Embryonic facial prominence (tissue), 1 donor: ENCODE data around the gene PLXNA2.

ENCODE experiments used
- DNase-seq: peaks from one replicate; pipeline ENCODE4 v3.0.0-alpha.2; 2016; ENCODE audit errors: extremely low spot score

The PLXNA2 gene

GRCh38 chr1:207995576-207995975 lies 248.6 kb downstream of the PLXNA2 start:
- no peak for DNase-seq

- DNase-seq: no peak
Measured at GRCh38 chr1:207993477-207994445, 250.4 kb downstream of the PLXNA2 start.

GRCh38 chr1:207992677-207993236 lies 251.4 kb downstream of the PLXNA2 start:
- DNase-seq: no peak

- DNase-seq: no peak
Measured at GRCh38 chr1:207991583-207992026, 252.6 kb downstream of the PLXNA2 start.

GRCh38 chr1:207990876-207991582 lies 253.2 kb downstream of the PLXNA2 start:
- DNase-seq: no peak

GRCh38 chr1:207990455-207990854 lies 253.7 kb downstream of the PLXNA2 start:
- no peak for DNase-seq

- no peak for DNase-seq
Measured at GRCh38 chr1:207988326-207989165, 255.6 kb downstream of the PLXNA2 start.

- DNase-seq: no peak
Measured at GRCh38 chr1:207987164-207987563, 257.0 kb downstream of the PLXNA2 start.

GRCh38 chr1:207985996-207986395 lies 258.2 kb downstream of the PLXNA2 start:
- no peak for DNase-seq

GRCh38 chr1:207984831-207985572 lies 259.2 kb downstream of the PLXNA2 start:
- no peak for DNase-seq

- no peak for DNase-seq
Measured at GRCh38 chr1:207983044-207983635, 261.0 kb downstream of the PLXNA2 start.

- no peak for DNase-seq
Measured at GRCh38 chr1:207981976-207982375, 262.2 kb downstream of the PLXNA2 start.

GRCh38 chr1:207978441-207978840 lies 265.7 kb downstream of the PLXNA2 start:
- DNase-seq: no peak

GRCh38 chr1:207977876-207978275 lies 266.3 kb downstream of the PLXNA2 start:
- DNase-seq: no peak

GRCh38 chr1:207973898-207974568 lies 270.2 kb downstream of the PLXNA2 start:
- DNase-seq: no peak

- no peak for DNase-seq
Measured at GRCh38 chr1:207972337-207972736, 271.8 kb downstream of the PLXNA2 start.
